ENCODE measurements around the gene ANP32B.
"Not testable (repeated sequence)": the region's sequence is repeated elsewhere in the genome, so short reads cannot be mapped to it uniquely, and the experiment has no call there.

ANP32B gene

GRCh38 chr9:97962136-97962535 lies 21.0 kb upstream of the ANP32B start:
- DNase-seq = no peak

GRCh38 chr9:97962575-97962974 lies 20.6 kb upstream of the ANP32B start:
- no peak for DNase-seq

GRCh38 chr9:97963232-97963631 lies 19.9 kb upstream of the ANP32B start:
- no peak for DNase-seq

- no peak for DNase-seq
Observed at GRCh38 chr9:97964901-97965300, 18.2 kb upstream of the ANP32B start.

- no peak for DNase-seq
Observed at GRCh38 chr9:97966493-97966892, 16.6 kb upstream of the ANP32B start.

- no peak for DNase-seq
Observed at GRCh38 chr9:97969014-97969413, 14.1 kb upstream of the ANP32B start.

GRCh38 chr9:97970165-97970564 lies 13.0 kb upstream of the ANP32B start:
- DNase-seq = no peak

GRCh38 chr9:97972753-97973152 lies 10.4 kb upstream of the ANP32B start:
- no peak for DNase-seq

- DNase-seq = no peak
Observed at GRCh38 chr9:97975376-97975775, 7.8 kb upstream of the ANP32B start.

GRCh38 chr9:97976633-97977032 lies 6.5 kb upstream of the ANP32B start:
- not testable (repeated sequence) for DNase-seq

GRCh38 chr9:97978371-97979130 lies 4.6 kb upstream of the ANP32B start:
- DNase-seq = no peak

- no peak for DNase-seq
Observed at GRCh38 chr9:97979788-97980478, 3.2 kb upstream of the ANP32B start.

GRCh38 chr9:97980479-97980803 lies 2.7 kb upstream of the ANP32B start:
- no peak for DNase-seq

- peak; percentile 3 for DNase-seq
Observed at GRCh38 chr9:97980918-97981845, 2.0 kb upstream of the ANP32B start.

GRCh38 chr9:97981846-97982682 lies 1.1 kb upstream of the ANP32B start:
- no peak for DNase-seq

GRCh38 chr9:97983589-97984187 lies 547 bp downstream of the ANP32B start:
- peak; percentile 93 for DNase-seq

GRCh38 chr9:97984188-97985057 lies 1.3 kb downstream of the ANP32B start:
- peak; percentile 88 for DNase-seq

- DNase-seq = peak; percentile 83
Observed at GRCh38 chr9:97985058-97985861, 2.1 kb downstream of the ANP32B start.

GRCh38 chr9:97987487-97987886 lies 4.3 kb downstream of the ANP32B start:
- no peak for DNase-seq

- no peak for DNase-seq
Observed at GRCh38 chr9:97990259-97990658, 7.1 kb downstream of the ANP32B start.
